ENCODE data around the gene S100A2. TPM values are rescaled to one million over a fixed set of nuclear protein-coding genes. Genes with fewer than 3 reads are reported as not detected.
A peak's percentile ranks its signal among the peaks of the same experiment; 100 is the strongest.
"Not testable (repeated sequence)": the region's sequence is repeated elsewhere in the genome, so short reads cannot be mapped to it uniquely, and the experiment has no call there.

S100A2 gene
- total RNA-seq, 1 donor from 2014 or later, result 0.40 TPM

- intact Hi-C loops (cut with micrococcal nuclease), result loop anchor here (1.0 to 10.0 kb wide), 5 partner anchors 23 to 431 kb away; partner anchors contain the start of genes CHTOP, CREB3L4, S100A14 and SLC39A1
- peaks cover 17% of the 10 kb centered on the region for H3K36me3 Mint-ChIP-seq (ENCODE audit: low read depth)
- peak overlapping the region; percentile 92 for H3K4me3 Mint-ChIP-seq
- H3K9me3 Mint-ChIP-seq, result no peaks in the 10 kb centered on the region
- peak overlapping the region; percentile 86 for H3K27ac Mint-ChIP-seq
- H3K27me3 Mint-ChIP-seq, result no peaks in the 10 kb centered on the region
- H3K4me1 Mint-ChIP-seq, result peaks cover 65% of the 10 kb centered on the region
- DNase-seq, result no peak
Measured at GRCh38 chr1:153533689-153534201, 31.9 kb downstream of the S100A2 start.

- DNase-seq, result peak; percentile 95
- Mint-ChIP-seq H3K36me3 (ENCODE audit: low read depth) (peaks cover 17% of the 10 kb centered on the region), H3K27ac (peak overlapping the region; percentile 86), H3K4me3 (peak overlapping the region; percentile 92), H3K27me3 (no peaks in the 10 kb centered on the region), H3K4me1 (peaks cover 61% of the 10 kb centered on the region), H3K9me3 (no peaks in the 10 kb centered on the region)
- intact Hi-C loops (cut with micrococcal nuclease), result loop anchor here (1.0 to 10.0 kb wide), 5 partner anchors 22 to 432 kb away; partner anchors contain the start of genes CHTOP, CREB3L4, S100A14 and SLC39A1
Measured at GRCh38 chr1:153532769-153533599, 32.7 kb downstream of the S100A2 start.

- Mint-ChIP-seq H3K36me3 (ENCODE audit: low read depth) (peaks cover 17% of the 10 kb centered on the region), H3K9me3 (no peaks in the 10 kb centered on the region), H3K4me1 (peaks cover 56% of the 10 kb centered on the region), H3K27me3 (no peaks in the 10 kb centered on the region), H3K27ac (peak overlapping the region; percentile 86), H3K4me3 (peak overlapping the region; percentile 92)
- DNase-seq, result peak; percentile 77
- intact Hi-C loops (cut with micrococcal nuclease), result loop anchor here (2.0 to 10.0 kb wide), 4 partner anchors 21 to 433 kb away; partner anchors contain the start of genes CHTOP, CREB3L4, S100A14 and SLC39A1
Measured at GRCh38 chr1:153532181-153532580, 33.5 kb downstream of the S100A2 start.

GRCh38 chr1:153531638-153532037 lies 34.0 kb downstream of the S100A2 start:
- Mint-ChIP-seq H3K27ac (peak overlapping the region; percentile 71), H3K4me1 (peaks cover 52% of the 10 kb centered on the region), H3K9me3 (no peaks in the 10 kb centered on the region), H3K27me3 (no peaks in the 10 kb centered on the region), H3K4me3 (no peak overlapping the region), H3K36me3 (ENCODE audit: low read depth) (peaks cover 17% of the 10 kb centered on the region)
- intact Hi-C loops (cut with micrococcal nuclease), result loop anchor here (2.0 to 10.0 kb wide), 4 partner anchors 21 to 433 kb away; partner anchors contain the start of genes CHTOP, CREB3L4, S100A14 and SLC39A1
- DNase-seq, result no peak

- Mint-ChIP-seq H3K27ac (no peak overlapping the region), H3K4me3 (no peak overlapping the region), H3K27me3 (no peaks in the 10 kb centered on the region), H3K36me3 (ENCODE audit: low read depth) (peaks cover 4% of the 10 kb centered on the region), H3K4me1 (peaks cover 22% of the 10 kb centered on the region), H3K9me3 (no peaks in the 10 kb centered on the region)
- intact Hi-C loops (cut with micrococcal nuclease), result no loop called here
- DNase-seq, result no peak
Measured at GRCh38 chr1:153527683-153528040, 38.0 kb downstream of the S100A2 start.

- peaks cover 2% of the 10 kb centered on the region for H3K36me3 Mint-ChIP-seq (ENCODE audit: low read depth)
- intact Hi-C loops (cut with micrococcal nuclease), result no loop called here
- H3K4me1 Mint-ChIP-seq, result peaks cover 19% of the 10 kb centered on the region
- no peak for DNase-seq
- H3K9me3 Mint-ChIP-seq, result no peaks in the 10 kb centered on the region
- no peak overlapping the region for H3K4me3 Mint-ChIP-seq
- H3K27ac Mint-ChIP-seq, result no peak overlapping the region
- H3K27me3 Mint-ChIP-seq, result no peaks in the 10 kb centered on the region
Measured at GRCh38 chr1:153527023-153527682, 38.5 kb downstream of the S100A2 start.

- Mint-ChIP-seq H3K27ac (no peak overlapping the region), H3K4me1 (peaks cover 9% of the 10 kb centered on the region)
Measured at GRCh38 chr1:153526132-153526543, 39.5 kb downstream of the S100A2 start.

GRCh38 chr1:153525088-153525728 lies 40.4 kb downstream of the S100A2 start:
- DNase-seq, result no peak
- H3K27ac Mint-ChIP-seq, result no peak overlapping the region
- H3K36me3 Mint-ChIP-seq (ENCODE audit: low read depth), result peaks cover 2% of the 10 kb centered on the region
- H3K4me3 Mint-ChIP-seq, result no peak overlapping the region
- no peaks in the 10 kb centered on the region for H3K27me3 Mint-ChIP-seq
- peaks cover 5% of the 10 kb centered on the region for H3K4me1 Mint-ChIP-seq
- intact Hi-C loops (cut with micrococcal nuclease), result no loop called here
- H3K9me3 Mint-ChIP-seq, result no peaks in the 10 kb centered on the region

More at GRCh38 chr1:153526132-153526543, 39.5 kb downstream of the S100A2 start:
- Mint-ChIP-seq H3K4me3 (no peak overlapping the region), H3K9me3 (no peaks in the 10 kb centered on the region), H3K36me3 (ENCODE audit: low read depth) (peaks cover 2% of the 10 kb centered on the region), H3K27me3 (no peaks in the 10 kb centered on the region)
- no peak for DNase-seq
- intact Hi-C loops (cut with micrococcal nuclease), result no loop called here

GRCh38 chr1:153522353-153523048 lies 43.1 kb downstream of the S100A2 start:
- intact Hi-C loops (cut with micrococcal nuclease); DNase-seq; H3K9me3 Mint-ChIP-seq; H3K36me3 Mint-ChIP-seq (ENCODE audit: low read depth); H3K4me1 Mint-ChIP-seq; H3K27me3 Mint-ChIP-seq; H3K4me3 Mint-ChIP-seq; H3K27ac Mint-ChIP-seq: not testable (repeated sequence)

- intact Hi-C loops (cut with micrococcal nuclease); H3K27ac Mint-ChIP-seq; H3K4me3 Mint-ChIP-seq; DNase-seq; H3K27me3 Mint-ChIP-seq; H3K9me3 Mint-ChIP-seq; H3K36me3 Mint-ChIP-seq (ENCODE audit: low read depth); H3K4me1 Mint-ChIP-seq: not testable (repeated sequence)
Measured at GRCh38 chr1:153521808-153522207, 43.8 kb downstream of the S100A2 start.

GRCh38 chr1:153520818-153521476 lies 44.7 kb downstream of the S100A2 start:
- no peak overlapping the region for H3K27ac Mint-ChIP-seq
- intact Hi-C loops (cut with micrococcal nuclease), result no loop called here

GRCh38 chr1:153520137-153520691 lies 45.4 kb downstream of the S100A2 start:
- intact Hi-C loops (cut with micrococcal nuclease); H3K27me3 Mint-ChIP-seq; H3K27ac Mint-ChIP-seq; H3K9me3 Mint-ChIP-seq; H3K4me3 Mint-ChIP-seq; H3K36me3 Mint-ChIP-seq (ENCODE audit: low read depth); DNase-seq: not testable (repeated sequence)
- H3K4me1 Mint-ChIP-seq, result peaks cover 11% of the 10 kb centered on the region

More at GRCh38 chr1:153520818-153521476, 44.7 kb downstream of the S100A2 start:
- Mint-ChIP-seq H3K4me3 (no peak overlapping the region), H3K4me1 (peaks cover 9% of the 10 kb centered on the region), H3K9me3 (no peaks in the 10 kb centered on the region), H3K36me3 (ENCODE audit: low read depth) (no peaks in the 10 kb centered on the region), H3K27me3 (no peaks in the 10 kb centered on the region)
- DNase-seq, result no peak

All from activated CD4-positive, alpha-beta T cell treated with anti-CD3 and anti-CD28 coated beads, Interleukin-2, amount 10 ng/mL, durations not matched to agents 24 days and 14 days (primary cell).